Measurements from ENCODE around the gene VASH1. TPM values are rescaled to one million over a fixed set of nuclear protein-coding genes. Genes with fewer than 3 reads are reported as not detected.
"Not testable (repeated sequence)": the region's sequence is repeated elsewhere in the genome, so short reads cannot be mapped to it uniquely, and the experiment has no call there.

VASH1 gene
- total RNA-seq, result 6.3 and 9.0 TPM in 2 replicates

DNA sequence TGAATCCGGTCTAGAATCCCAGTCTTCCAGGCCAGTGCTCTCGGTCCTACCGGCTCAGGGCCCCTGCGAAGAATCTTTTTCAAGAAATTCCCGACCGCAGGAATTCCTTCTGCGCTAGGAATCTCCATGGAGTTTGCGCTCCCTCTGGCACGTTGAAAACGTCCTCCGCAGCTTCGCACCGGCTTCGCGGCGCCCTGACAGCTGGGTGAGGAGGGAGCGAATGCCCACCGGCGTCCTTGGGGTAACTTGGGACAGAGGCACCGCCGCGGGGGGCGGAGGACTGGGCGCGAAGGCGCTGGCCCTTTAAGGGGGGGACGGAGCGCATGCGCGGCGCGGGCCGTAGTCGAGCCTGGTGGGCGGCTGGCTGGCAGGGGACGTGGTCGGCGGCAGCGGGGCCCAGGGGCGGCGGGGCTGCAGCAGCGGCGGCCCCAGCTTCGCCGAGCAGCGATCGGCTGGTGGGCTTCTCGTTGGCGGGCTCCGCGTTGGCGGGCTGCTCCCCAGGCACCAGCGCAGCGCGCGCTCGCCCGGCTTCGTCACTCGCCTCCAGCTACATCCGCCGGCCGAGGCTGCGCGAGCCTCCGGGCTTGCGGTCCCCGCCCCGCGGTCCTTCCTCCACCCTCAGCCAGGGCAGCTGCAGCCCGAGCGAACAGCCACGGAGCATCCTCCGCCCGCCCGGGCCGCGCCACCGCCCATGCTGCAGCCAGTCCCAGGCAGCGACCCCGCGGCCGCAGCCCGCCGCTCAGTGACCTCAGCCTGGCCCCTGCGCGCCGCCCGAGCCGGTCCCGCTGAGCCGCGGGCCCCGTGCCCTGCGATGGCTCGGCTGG lies at the start of gene VASH1:
TSS of gene VASH1 (plus strand) at position 333 of the 824 bp plus-strand sequence. CDS start 1,354 bp downstream, outside the sequence.
- DNase-seq (ENCODE audit: low read depth in 2 of 2), result peak; percentile 27 to 71

GRCh38 chr14:76713121-76713520 lies 48.1 kb upstream of the VASH1 start:
- no peak for DNase-seq (ENCODE audit: low read depth in 2 of 2)

- DNase-seq (ENCODE audit: low read depth in 2 of 2), result no peak
Observed at GRCh38 chr14:76714470-76714869, 46.8 kb upstream of the VASH1 start.

- peak in 1 of 2 donors; percentile 36 for DNase-seq (ENCODE audit: low read depth in 2 of 2)
Observed at GRCh38 chr14:76715101-76715500, 46.2 kb upstream of the VASH1 start.

- DNase-seq (ENCODE audit: low read depth in 2 of 2), result peak in 1 of 2 donors; percentile 57
Observed at GRCh38 chr14:76715511-76716081, 45.7 kb upstream of the VASH1 start.

- peak in 1 of 2 donors; percentile 22 for DNase-seq (ENCODE audit: low read depth in 2 of 2)
Observed at GRCh38 chr14:76716285-76716684, 45.0 kb upstream of the VASH1 start.

DNA sequence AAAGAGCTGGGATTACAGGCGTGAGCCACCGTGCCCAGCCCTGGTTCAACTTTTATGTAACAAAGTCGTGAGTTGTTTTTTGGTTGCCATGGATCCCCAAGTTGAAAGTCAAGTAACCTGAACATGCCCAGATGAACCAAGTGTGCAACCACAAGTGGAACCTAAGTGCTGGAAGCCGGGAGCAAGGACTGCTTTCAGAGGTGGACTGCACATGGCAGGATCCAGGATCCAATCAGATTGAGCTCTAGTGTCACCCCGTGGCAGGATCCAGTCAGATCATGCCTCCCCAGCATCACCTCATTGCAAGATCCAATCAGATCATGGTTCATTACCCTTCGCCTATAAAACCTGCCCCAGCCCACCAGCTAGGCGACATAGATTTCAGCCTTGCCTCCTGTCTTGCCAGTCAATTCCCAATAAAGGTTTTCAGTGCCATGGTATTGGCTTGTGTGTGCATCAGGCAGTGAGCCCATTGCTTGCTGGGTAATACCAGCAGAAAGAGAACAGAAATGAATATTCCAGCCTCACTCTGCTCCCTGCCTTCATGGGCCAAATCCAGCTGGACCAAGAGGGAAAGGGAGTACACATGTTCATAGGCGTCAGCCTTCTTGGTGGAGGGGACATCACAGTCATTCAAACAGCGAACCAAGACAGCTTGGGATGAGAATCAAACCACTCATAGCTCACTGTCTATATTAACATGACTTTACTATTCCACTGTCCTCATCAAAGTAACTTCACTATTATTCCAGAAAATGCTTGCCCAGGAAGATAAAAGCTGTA lies 43.6 kb upstream of the VASH1 start:
- DNase-seq (ENCODE audit: low read depth in 2 of 2), result no peak

DNA sequence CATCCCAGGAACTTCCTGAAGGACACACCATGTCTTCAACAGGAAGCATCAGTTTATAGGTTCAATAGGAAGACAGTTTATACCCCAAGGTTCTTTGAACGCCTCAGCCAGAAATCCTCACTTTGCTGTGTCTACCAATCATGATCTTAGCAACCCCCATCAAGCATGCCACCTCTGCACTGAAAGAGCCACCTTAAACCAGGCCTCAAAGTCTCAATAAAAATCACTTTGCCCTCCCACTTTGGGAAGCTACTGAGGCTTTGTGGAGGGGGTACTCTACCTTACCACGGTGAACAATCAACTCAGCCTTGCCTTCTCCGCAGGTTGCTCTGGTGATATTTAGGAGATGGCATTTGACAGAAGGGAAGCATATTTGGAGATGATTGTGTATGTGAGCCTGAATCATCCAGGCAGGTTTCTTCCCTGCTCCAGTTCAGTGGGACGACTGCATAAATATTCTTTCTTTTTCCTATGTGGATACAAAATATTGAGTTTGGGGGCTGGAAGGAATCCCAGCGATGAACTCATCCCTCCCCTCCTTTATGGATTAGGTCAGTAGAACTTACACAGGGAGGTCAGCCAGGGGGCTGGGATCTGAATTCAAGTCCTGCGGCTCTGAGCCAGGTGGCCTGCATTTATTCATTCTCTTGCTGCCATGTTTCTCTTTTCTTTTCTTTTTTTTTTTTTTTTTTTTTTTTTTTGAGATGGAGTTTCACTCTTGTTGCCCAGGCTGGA lies 42.8 kb upstream of the VASH1 start:
- no peak for DNase-seq (ENCODE audit: low read depth in 2 of 2)

GRCh38 chr14:76719666-76720065 lies 41.6 kb upstream of the VASH1 start:
- no peak for DNase-seq (ENCODE audit: low read depth in 2 of 2)

- peak; percentile 59 to 84 for DNase-seq (ENCODE audit: low read depth in 2 of 2)
Observed at GRCh38 chr14:76720382-76720813, 40.9 kb upstream of the VASH1 start.

DNA sequence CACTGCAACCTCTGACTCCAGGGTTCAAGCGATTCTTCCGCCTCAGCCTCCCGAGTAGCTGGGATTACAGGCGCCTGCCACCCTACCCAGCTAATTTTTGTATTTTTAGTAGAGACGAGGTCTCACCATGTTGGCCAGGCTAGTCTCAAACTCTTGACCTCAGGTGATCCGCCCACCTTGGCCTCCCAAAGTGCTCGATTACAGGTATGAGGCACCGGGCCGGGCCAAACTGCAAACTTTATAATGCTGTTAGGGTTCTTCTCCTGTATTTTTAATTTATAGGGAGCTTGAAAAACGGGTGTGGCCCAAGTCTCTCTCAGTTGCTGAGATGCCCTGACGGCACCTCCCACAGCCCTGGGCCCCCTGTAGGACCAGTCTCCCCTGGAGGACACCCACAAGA lies 39.8 kb upstream of the VASH1 start:
- DNase-seq (ENCODE audit: low read depth in 2 of 2), result not testable (repeated sequence)

- no peak for DNase-seq (ENCODE audit: low read depth in 2 of 2)
Observed at GRCh38 chr14:76724651-76725550, 36.4 kb upstream of the VASH1 start.

DNA sequence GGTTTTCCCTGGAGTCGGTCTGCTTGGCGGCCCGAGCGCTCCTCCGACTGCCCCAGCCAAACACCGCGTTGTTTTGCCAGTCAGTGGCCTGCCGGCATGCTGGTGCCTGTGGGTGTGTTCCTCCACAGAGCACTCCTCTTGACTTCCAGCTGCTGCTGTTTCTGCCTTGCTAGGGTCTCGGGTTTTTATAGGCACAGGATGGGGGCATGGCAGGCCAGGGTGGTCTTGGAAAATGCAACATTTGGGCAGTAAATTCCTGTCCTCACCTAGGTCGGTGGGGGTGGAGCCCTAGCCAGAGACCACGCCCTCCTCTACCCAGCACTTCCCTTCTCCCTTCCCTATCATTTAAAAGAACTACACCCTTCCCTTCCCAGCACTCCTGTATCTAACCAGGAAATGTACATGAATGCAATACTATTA lies 34.7 kb upstream of the VASH1 start:
- no peak for DNase-seq (ENCODE audit: low read depth in 2 of 2)

DNA sequence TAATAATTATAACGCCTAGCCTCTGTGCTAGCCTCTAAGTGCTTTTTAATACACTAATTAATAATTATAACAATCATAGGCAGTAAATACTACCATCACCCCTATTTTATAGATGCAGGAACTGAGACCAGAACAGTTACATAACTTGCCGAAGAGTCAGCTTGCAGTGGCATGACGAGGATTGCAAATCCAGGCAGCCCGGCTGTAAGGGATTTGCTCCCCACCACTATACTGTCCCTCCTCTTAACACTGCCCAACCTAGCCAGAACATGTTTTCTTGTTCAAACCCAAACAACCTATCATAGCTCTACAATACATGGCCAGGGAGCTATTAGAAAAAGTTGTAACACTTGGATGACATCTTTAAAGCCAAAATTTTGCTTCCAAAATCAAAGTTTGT lies 33.9 kb upstream of the VASH1 start:
- no peak for DNase-seq (ENCODE audit: low read depth in 2 of 2)

DNA sequence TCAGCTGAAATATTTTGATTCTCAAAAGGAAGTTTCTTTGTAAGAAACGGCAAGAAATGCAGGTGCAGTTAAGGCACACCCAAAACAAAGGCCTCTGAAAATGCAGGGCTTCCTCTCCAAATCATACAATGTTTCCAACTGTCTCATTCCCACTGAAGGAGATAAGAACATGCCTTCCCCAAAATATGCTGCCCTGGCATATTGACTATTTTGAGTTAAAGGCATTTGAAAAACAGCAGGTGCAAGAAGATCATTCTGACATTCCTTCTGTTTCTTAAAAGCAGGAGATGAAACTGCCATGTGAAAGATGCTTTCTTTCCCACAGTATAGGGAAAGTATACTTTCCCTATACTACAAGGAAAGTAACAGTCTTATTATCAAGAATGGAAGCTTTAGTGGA lies 33.4 kb upstream of the VASH1 start:
- DNase-seq (ENCODE audit: low read depth in 2 of 2), result no peak

DNA sequence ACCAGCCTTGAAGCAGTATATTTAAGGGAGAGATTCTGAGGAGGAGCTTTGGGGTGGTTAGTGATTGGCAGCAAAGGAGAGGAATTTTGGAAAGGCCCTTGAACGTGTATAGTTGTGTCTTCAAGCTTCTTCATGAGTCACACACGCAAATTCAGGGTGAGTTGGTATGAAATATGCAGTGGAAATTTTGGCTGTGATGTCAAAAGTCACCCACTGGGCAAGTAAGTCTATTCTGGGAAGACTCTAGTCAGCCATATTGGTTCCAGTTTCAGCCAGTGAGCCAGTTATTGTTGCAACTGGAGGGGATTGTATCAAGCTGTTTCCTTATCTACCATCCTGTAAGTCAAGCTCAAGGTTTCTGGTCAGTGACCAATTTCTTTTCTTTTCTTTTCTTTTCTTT lies 32.0 kb upstream of the VASH1 start:
- no peak for DNase-seq (ENCODE audit: low read depth in 2 of 2)

DNA sequence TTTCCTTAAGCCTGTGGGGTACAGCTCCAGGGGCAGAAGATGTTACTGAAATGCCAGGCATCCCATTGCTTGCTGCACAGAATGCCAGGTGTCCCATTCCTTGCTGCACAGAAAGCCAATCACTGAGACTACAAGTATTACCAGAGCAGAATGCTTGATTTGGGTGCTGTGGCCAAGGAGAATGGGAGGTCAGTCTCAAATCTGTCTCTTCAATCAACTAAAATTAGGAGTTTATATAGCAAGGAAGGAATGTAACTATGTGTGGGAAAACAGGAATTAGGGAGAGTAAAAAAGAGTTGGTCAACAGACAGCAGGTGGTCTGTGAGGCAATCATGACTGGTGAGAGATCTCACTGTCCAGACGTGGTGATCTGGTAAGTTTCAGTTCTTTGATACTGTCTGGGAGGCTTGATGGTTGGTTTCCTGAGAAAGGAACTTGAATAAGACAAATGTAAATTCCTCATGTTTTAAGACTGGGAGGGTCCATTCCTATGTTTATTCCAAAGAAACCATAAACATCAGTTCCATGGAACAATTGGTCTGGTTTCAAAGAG lies 31.2 kb upstream of the VASH1 start:
- no peak for DNase-seq (ENCODE audit: low read depth in 2 of 2)

DNA sequence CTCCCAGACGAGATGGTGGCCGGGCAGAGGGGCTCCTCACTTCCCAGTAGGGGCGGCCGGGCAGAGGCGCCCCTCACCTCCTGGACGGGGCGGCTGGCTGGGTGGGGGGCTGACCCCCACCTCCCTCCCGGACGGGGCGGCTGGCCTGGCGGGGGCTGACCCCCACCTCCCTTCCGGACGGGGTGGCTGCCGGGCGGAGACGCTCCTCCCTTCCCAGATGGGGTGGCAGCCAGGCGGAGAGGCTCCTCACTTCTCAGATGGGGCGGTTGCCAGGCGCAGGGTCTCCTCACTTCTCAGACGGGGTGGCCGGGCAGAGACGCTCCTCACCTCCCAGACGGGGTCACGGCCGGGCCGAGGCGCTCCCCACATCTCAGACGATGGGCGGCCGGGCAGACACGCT lies 26.8 kb upstream of the VASH1 start:
- not testable (repeated sequence) for DNase-seq (ENCODE audit: low read depth in 2 of 2)

DNA sequence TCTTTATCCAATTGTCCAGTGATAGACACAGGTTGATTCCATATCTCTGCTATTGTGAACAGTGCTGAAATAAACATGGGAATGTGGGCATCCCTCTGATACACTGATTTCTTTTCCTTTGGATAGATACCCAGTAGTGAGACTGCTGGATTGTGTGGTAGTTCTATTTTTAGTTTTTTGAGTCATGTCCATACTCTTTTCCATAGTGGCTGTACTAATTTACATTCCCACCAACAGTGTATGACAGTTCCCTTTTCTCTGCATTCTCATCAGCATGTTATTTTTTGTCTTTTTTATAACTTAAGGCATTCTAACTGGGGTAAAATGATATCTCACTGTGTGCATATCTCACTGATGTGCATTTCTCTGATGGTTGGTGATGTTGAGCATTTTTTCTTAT lies 24.8 kb upstream of the VASH1 start:
- no peak for DNase-seq (ENCODE audit: low read depth in 2 of 2)

DNA sequence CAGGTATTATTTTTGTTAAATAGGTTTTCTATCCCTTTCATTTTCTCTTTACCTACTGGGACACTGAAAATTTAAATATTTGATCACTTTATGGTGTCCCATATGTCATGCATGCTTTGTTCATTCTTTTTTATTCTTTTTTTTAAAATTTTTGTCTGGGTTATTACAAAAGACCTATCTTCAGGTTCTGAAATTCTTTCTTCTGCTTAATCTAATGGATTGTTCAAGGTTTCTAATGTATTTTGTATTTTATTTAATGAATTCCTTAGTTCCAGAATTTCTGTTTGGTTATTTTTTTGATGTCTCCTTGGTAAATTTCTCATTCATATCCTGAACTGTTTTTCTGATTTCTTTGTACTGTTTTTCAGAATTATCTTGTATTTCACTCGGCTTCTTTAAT lies 20.2 kb upstream of the VASH1 start:
- no peak for DNase-seq (ENCODE audit: low read depth in 2 of 2)
